ENCODE results near the gene LRRC55.
"Not testable (repeated sequence)": the region's sequence is repeated elsewhere in the genome, so short reads cannot be mapped to it uniquely, and the experiment has no call there.

GRCh38 chr11:57169732-57170313 lies 11.9 kb upstream of the LRRC55 start:
- TF ChIP-seq CTCF (conservative IDR thresholded peaks at IDR 0.05); ZFX (IDR thresholded peaks at IDR 0.05): not testable (repeated sequence)
